ENCODE results near the gene HMMR. TPM values are rescaled to one million over a fixed set of nuclear protein-coding genes. Genes with fewer than 3 reads are reported as not detected.

HMMR gene
- total RNA-seq, 3 donors from 2014 or later = 0.15 to 3.5 TPM; not detected in 1

DNA sequence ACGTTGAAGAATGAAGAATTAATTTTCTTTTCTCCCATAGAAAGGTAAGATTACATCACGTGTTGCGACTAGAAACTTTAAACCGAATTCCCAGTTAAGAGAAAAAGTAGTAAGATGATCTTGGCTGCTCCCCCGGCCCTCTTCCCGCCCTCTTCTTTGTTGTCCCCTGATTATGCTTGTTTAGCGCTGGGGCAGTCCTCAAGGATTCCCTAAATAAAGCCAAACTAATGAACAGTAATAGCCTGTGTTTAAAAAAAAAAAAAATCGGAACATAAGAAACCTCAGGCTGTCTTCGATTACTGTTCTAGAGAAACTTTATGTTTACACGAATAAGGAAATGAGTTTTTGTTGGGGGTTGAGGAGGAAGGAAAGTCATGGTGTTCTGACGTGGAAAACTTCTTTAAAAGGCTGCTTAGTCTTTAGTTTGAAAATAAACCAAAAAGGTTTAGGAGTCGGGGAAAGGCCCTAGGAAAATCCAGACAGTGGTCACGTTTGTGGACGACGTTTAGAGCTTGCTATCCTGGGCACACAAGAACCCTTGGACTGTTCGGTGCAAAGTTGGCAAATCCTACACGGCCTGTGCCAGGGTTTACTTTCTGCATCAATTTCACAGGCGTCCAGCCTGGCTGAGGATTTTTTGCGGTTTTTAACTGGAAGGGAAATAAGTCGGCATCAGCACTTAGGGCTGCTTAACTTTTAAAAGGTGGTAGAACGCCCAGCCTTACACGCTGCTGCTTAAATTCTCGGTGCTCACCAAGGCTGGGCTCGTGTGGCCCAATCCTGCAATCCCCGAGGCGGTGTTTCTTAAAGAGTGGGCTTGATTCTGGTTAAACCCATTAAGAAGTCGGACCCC lies 43.9 kb downstream of the HMMR start:
- peak in 1 of 2 donors; percentile 73 for DNase-seq (ENCODE audit: low spot score in 2 of 2)
- no peaks in the 10 kb centered on the region for H3K27me3 ChIP-seq
- TF ChIP-seq POLR2AphosphoS5 (IDR thresholded peaks at IDR 0.05) = peak in 1 of 3 donors; percentile 12
- TF ChIP-seq, protein P1, sequence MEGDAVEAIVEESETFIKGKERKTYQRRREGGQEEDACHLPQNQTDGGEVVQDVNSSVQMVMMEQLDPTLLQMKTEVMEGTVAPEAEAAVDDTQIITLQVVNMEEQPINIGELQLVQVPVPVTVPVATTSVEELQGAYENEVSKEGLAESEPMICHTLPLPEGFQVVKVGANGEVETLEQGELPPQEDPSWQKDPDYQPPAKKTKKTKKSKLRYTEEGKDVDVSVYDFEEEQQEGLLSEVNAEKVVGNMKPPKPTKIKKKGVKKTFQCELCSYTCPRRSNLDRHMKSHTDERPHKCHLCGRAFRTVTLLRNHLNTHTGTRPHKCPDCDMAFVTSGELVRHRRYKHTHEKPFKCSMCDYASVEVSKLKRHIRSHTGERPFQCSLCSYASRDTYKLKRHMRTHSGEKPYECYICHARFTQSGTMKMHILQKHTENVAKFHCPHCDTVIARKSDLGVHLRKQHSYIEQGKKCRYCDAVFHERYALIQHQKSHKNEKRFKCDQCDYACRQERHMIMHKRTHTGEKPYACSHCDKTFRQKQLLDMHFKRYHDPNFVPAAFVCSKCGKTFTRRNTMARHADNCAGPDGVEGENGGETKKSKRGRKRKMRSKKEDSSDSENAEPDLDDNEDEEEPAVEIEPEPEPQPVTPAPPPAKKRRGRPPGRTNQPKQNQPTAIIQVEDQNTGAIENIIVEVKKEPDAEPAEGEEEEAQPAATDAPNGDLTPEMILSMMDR (IDR thresholded peaks at IDR 0.05) = no peak
- TF ChIP-seq POLR2A (IDR thresholded peaks at IDR 0.05) = no peak
- H3K27ac ChIP-seq = peak overlapping the region; percentile 98 to 99
- intact Hi-C loops (cut with DNase I; ENCODE audit: low total_unique reads) = no loop called here
- H3K4me3 ChIP-seq = peak overlapping the region; percentile 58 to 75 (median 71)
- no peaks in the 10 kb centered on the region for H3K9me3 ChIP-seq
- no peaks in the 10 kb centered on the region for H3K36me3 ChIP-seq
- H3K4me1 ChIP-seq = peaks cover 5 to 18% of the 10 kb centered on the region in 2 donors

DNA sequence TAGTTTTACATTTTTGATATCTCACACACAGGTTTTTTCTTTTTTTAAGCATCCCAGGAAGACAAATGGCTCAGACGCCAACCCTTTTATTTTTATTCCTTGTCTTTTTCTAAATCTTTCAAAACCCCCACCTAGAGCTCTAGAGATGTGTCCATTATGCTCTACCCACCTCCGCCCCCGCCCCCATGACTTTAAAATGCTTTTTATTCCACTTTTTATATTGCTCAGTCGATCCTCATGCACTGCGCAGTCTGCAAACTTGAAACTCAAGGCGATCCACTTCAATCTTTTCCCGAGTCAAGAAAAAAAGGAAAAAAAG lies 44.6 kb downstream of the HMMR start:
- Histone ChIP-seq H3K4me1 (peaks cover 5 to 18% of the 10 kb centered on the region in 2 donors), H3K27ac (peak overlapping the region; percentile 98 to 99), H3K9me3 (no peaks in the 10 kb centered on the region), H3K4me3 (peak overlapping the region; percentile 58 to 75 (median 71)), H3K36me3 (no peaks in the 10 kb centered on the region), H3K27me3 (no peaks in the 10 kb centered on the region)
- DNase-seq (ENCODE audit: low spot score in 2 of 2) = no peak
- intact Hi-C loops (cut with DNase I; ENCODE audit: low total_unique reads) = no loop called here
- TF ChIP-seq, protein P1 (IDR thresholded peaks at IDR 0.05) = no peak
- no peak for TF ChIP-seq POLR2A (IDR thresholded peaks at IDR 0.05)
- no peak for TF ChIP-seq POLR2AphosphoS5 (IDR thresholded peaks at IDR 0.05)

DNA sequence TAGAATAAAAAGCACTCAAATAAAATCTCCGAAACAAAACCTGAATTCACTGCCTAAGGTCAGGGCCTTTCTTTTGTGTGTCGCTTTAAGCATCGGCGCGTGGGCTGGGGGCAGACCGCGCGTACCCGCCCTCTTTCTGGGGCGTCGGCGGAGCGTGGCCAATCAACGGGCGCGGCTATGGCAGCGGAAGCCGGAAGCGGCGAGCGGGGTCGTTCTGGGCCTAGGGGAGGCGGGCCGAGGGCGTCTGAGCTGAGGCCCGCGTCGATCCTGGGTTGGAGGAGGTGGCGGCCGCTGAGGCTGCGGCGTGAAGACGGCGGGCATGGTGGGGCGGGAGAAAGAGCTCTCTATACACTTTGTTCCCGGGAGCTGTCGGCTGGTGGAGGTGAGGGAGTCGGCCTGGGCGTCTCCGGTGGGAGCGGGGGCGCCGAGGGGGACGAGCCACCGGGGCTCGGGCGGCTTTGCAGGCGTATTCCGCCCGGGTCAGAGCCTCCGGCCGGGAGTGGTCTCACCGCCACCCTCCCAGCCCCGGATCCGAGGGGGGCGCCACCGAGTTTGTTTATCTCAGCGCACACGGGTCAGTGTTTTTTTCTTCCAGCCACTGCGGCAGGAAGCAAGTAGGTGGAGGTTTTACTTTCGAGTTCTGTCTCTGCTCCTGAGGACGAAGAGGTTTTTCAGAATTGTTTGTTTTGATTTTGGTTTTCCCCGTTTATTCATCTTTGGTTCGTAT lies 45.1 kb downstream of the HMMR start, which contains the start of gene MAT2B:
Gene MAT2B (plus strand): TSS at position 252 of the 727 bp plus-strand sequence. CDS start 68 bp downstream, at position 320.
- H3K9me3 ChIP-seq = no peaks in the 10 kb centered on the region
- H3K27ac ChIP-seq = peak within 1 kb of the TSS; percentile 98 to 99
- peaks cover 5 to 18% of the 10 kb centered on the region in 2 donors for H3K4me1 ChIP-seq
- no peaks in the 10 kb centered on the region for H3K27me3 ChIP-seq
- peak; percentile 92 to 93 for DNase-seq (ENCODE audit: low spot score in 2 of 2)
- TF ChIP-seq POLR2AphosphoS5 (IDR thresholded peaks at IDR 0.05) (peak; percentile 94 to 98 (median 96)), POLR2A (IDR thresholded peaks at IDR 0.05) (peak; percentile 89)
- TF ChIP-seq, protein P1 (IDR thresholded peaks at IDR 0.05) = peak in 2 of 3 donors; percentile 33 to 37
- H3K36me3 ChIP-seq = no peaks in the 10 kb centered on the region
- peak within 1 kb of the TSS; percentile 58 to 75 (median 71) for H3K4me3 ChIP-seq
- intact Hi-C loops (cut with DNase I; ENCODE audit: low total_unique reads) = no loop called here

DNA sequence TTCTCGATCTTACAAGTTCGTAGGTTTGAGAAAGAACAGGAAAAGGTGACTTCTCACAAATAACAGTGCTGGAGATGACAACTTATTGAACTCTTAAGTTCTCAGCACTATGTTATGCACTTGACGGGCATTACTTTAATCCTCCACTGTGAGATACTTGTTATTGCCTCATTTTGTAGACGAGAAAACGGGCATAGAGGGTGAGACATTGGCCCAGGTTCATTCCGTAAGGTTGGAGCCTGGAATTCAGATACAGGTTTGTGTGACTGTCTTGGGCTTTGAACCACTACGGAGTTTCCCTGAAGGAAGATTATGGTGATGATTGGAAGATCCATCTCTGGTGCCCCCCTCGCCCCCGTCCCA lies 45.6 kb downstream of the HMMR start:
- TF ChIP-seq, protein P1 (IDR thresholded peaks at IDR 0.05) = no peak
- TF ChIP-seq POLR2AphosphoS5 (IDR thresholded peaks at IDR 0.05) (no peak), POLR2A (IDR thresholded peaks at IDR 0.05) (no peak)
- Histone ChIP-seq H3K4me3 (peak overlapping the region; percentile 58 to 75 (median 71)), H3K36me3 (no peaks in the 10 kb centered on the region), H3K27me3 (no peaks in the 10 kb centered on the region), H3K4me1 (peaks cover 5 to 18% of the 10 kb centered on the region in 2 donors), H3K9me3 (no peaks in the 10 kb centered on the region), H3K27ac (peak overlapping the region; percentile 98 to 99)
- intact Hi-C loops (cut with DNase I; ENCODE audit: low total_unique reads) = no loop called here
- DNase-seq (ENCODE audit: low spot score in 2 of 2) = no peak

Measured in breast epithelium (tissue), 4 donors.